Measurements from ENCODE around the gene RAVER2. TPM values are rescaled to one million over a fixed set of nuclear protein-coding genes. Genes with fewer than 3 reads are reported as not detected.

The RAVER2 gene
- total RNA-seq, 1 experiment from 2014 or later: 20.3 TPM

DNA sequence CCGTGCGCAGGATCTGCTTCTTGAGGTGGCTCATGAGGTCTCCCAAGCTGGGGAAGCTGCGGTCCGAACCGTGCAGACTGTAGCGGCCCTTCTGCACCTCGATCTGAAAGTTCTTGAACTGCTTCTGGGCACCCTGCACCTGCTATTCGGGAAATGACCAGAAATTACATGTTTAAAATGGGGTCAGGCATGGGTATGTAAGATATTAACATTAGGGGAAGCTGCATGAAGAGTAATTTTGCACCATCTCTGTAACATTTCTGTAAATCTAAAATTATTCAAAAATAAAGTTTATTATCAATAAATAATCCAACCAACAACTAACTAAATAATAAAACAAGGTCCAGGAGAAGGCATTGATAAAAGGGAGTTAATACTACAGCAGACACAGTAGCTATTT is 110.7 kb downstream of the RAVER2 start:
- Mint-ChIP-seq H3K27me3 (ENCODE audit: low read depth) (no peaks in the 10 kb centered on the region), H3K4me3 (no peak overlapping the region), H3K27ac (no peak overlapping the region), H3K9me3 (no peaks in the 10 kb centered on the region), H3K36me3 (peaks cover 17% of the 10 kb centered on the region), H3K4me1 (no peaks in the 10 kb centered on the region)
- DNase-seq (ENCODE audit: low spot score) (no peak), ATAC-seq (no peak)
- TF ChIP-seq, protein P1, sequence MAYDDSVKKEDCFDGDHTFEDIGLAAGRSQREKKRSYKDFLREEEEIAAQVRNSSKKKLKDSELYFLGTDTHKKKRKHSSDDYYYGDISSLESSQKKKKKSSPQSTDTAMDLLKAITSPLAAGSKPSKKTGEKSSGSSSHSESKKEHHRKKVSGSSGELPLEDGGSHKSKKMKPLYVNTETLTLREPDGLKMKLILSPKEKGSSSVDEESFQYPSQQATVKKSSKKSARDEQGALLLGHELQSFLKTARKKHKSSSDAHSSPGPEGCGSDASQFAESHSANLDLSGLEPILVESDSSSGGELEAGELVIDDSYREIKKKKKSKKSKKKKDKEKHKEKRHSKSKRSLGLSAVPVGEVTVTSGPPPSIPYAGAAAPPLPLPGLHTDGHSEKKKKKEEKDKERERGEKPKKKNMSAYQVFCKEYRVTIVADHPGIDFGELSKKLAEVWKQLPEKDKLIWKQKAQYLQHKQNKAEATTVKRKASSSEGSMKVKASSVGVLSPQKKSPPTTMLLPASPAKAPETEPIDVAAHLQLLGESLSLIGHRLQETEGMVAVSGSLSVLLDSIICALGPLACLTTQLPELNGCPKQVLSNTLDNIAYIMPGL (CRISPR knock-in tag; IDR thresholded peaks at IDR 0.05): no peak
- TF ChIP-seq ETV6 (CRISPR knock-in tag; IDR thresholded peaks at IDR 0.05) (no peak), HMGA2 (CRISPR knock-in tag; IDR thresholded peaks at IDR 0.05) (no peak), JUN (CRISPR knock-in tag; IDR thresholded peaks at IDR 0.05) (no peak), NR1H2 (CRISPR knock-in tag; IDR thresholded peaks at IDR 0.05) (no peak), OVOL2 (CRISPR knock-in tag; IDR thresholded peaks at IDR 0.05; ENCODE audit: borderline replicate concordance) (no peak), RELA (CRISPR knock-in tag; IDR thresholded peaks at IDR 0.05; ENCODE audit: borderline replicate concordance) (no peak), ZNF317 (CRISPR knock-in tag; IDR thresholded peaks at IDR 0.05; ENCODE audit: borderline replicate concordance, low read depth) (no peak), NR2C2 (CRISPR knock-in tag; IDR thresholded peaks at IDR 0.05) (no peak), GTF2I (CRISPR knock-in tag; conservative IDR thresholded peaks at IDR 0.05) (no peak), ZNF423 (CRISPR knock-in tag; IDR thresholded peaks at IDR 0.05) (no peak), GRHL2 (CRISPR knock-in tag; IDR thresholded peaks at IDR 0.05; ENCODE audit: insufficient replicate concordance, severe bottlenecking) (no peak)
- TF ChIP-seq, protein P2, sequence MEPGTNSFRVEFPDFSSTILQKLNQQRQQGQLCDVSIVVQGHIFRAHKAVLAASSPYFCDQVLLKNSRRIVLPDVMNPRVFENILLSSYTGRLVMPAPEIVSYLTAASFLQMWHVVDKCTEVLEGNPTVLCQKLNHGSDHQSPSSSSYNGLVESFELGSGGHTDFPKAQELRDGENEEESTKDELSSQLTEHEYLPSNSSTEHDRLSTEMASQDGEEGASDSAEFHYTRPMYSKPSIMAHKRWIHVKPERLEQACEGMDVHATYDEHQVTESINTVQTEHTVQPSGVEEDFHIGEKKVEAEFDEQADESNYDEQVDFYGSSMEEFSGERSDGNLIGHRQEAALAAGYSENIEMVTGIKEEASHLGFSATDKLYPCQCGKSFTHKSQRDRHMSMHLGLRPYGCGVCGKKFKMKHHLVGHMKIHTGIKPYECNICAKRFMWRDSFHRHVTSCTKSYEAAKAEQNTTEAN (CRISPR knock-in tag; IDR thresholded peaks at IDR 0.05): no peak
- TF ChIP-seq, protein P3, sequence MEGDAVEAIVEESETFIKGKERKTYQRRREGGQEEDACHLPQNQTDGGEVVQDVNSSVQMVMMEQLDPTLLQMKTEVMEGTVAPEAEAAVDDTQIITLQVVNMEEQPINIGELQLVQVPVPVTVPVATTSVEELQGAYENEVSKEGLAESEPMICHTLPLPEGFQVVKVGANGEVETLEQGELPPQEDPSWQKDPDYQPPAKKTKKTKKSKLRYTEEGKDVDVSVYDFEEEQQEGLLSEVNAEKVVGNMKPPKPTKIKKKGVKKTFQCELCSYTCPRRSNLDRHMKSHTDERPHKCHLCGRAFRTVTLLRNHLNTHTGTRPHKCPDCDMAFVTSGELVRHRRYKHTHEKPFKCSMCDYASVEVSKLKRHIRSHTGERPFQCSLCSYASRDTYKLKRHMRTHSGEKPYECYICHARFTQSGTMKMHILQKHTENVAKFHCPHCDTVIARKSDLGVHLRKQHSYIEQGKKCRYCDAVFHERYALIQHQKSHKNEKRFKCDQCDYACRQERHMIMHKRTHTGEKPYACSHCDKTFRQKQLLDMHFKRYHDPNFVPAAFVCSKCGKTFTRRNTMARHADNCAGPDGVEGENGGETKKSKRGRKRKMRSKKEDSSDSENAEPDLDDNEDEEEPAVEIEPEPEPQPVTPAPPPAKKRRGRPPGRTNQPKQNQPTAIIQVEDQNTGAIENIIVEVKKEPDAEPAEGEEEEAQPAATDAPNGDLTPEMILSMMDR (IDR thresholded peaks at IDR 0.05): no peak
- TF ChIP-seq, protein P4, sequence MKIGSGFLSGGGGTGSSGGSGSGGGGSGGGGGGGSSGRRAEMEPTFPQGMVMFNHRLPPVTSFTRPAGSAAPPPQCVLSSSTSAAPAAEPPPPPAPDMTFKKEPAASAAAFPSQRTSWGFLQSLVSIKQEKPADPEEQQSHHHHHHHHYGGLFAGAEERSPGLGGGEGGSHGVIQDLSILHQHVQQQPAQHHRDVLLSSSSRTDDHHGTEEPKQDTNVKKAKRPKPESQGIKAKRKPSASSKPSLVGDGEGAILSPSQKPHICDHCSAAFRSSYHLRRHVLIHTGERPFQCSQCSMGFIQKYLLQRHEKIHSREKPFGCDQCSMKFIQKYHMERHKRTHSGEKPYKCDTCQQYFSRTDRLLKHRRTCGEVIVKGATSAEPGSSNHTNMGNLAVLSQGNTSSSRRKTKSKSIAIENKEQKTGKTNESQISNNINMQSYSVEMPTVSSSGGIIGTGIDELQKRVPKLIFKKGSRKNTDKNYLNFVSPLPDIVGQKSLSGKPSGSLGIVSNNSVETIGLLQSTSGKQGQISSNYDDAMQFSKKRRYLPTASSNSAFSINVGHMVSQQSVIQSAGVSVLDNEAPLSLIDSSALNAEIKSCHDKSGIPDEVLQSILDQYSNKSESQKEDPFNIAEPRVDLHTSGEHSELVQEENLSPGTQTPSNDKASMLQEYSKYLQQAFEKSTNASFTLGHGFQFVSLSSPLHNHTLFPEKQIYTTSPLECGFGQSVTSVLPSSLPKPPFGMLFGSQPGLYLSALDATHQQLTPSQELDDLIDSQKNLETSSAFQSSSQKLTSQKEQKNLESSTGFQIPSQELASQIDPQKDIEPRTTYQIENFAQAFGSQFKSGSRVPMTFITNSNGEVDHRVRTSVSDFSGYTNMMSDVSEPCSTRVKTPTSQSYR (CRISPR knock-in tag; IDR thresholded peaks at IDR 0.05): no peak
- ChIA-PET POLR2A (no interaction called here), CTCF (no interaction called here)

DNA sequence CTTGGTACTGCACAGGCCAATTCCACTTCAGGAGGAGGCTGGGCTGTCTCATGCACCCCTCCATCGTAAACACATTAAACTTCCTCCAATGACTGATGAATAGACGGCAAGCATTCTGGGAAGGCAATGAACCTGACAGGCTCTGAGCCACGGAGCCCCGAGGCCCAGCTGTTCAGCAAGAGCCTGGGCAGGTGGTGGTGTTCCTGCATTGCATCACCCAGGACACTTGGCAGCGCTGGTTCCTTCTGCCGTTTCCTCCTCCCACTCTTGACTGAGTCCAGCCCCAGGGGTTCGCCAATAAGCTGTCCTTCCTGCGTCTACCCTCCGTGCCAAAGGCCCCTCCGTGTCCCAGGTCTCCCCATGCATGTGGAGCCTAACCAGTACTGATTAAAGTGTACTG is 111.7 kb downstream of the RAVER2 start:
- no peak overlapping the region for H3K27ac Mint-ChIP-seq
- DNase-seq (ENCODE audit: low spot score) (no peak), ATAC-seq (no peak)
- H3K36me3 Mint-ChIP-seq: peaks cover 17% of the 10 kb centered on the region
- H3K27me3 Mint-ChIP-seq (ENCODE audit: low read depth): no peaks in the 10 kb centered on the region
- H3K4me1 Mint-ChIP-seq: peaks cover 7% of the 10 kb centered on the region
- H3K4me3 Mint-ChIP-seq: no peak overlapping the region
- CTCF ChIA-PET: no interaction called here
- no peaks in the 10 kb centered on the region for H3K9me3 Mint-ChIP-seq
- POLR2A ChIA-PET: no interaction called here
- no peak for TF ChIP-seq ZNF121 (CRISPR knock-in tag; IDR thresholded peaks at IDR 0.05)
- TF ChIP-seq, protein P5, sequence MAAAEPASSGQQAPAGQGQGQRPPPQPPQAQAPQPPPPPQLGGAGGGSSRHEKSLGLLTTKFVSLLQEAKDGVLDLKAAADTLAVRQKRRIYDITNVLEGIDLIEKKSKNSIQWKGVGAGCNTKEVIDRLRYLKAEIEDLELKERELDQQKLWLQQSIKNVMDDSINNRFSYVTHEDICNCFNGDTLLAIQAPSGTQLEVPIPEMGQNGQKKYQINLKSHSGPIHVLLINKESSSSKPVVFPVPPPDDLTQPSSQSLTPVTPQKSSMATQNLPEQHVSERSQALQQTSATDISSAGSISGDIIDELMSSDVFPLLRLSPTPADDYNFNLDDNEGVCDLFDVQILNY (CRISPR knock-in tag; IDR thresholded peaks at IDR 0.05): no peak
- no peak for TF ChIP-seq RORB (CRISPR knock-in tag; IDR thresholded peaks at IDR 0.05)
- TF ChIP-seq, protein P6, sequence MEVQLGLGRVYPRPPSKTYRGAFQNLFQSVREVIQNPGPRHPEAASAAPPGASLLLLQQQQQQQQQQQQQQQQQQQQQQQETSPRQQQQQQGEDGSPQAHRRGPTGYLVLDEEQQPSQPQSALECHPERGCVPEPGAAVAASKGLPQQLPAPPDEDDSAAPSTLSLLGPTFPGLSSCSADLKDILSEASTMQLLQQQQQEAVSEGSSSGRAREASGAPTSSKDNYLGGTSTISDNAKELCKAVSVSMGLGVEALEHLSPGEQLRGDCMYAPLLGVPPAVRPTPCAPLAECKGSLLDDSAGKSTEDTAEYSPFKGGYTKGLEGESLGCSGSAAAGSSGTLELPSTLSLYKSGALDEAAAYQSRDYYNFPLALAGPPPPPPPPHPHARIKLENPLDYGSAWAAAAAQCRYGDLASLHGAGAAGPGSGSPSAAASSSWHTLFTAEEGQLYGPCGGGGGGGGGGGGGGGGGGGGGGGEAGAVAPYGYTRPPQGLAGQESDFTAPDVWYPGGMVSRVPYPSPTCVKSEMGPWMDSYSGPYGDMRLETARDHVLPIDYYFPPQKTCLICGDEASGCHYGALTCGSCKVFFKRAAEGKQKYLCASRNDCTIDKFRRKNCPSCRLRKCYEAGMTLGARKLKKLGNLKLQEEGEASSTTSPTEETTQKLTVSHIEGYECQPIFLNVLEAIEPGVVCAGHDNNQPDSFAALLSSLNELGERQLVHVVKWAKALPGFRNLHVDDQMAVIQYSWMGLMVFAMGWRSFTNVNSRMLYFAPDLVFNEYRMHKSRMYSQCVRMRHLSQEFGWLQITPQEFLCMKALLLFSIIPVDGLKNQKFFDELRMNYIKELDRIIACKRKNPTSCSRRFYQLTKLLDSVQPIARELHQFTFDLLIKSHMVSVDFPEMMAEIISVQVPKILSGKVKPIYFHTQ (CRISPR knock-in tag; IDR thresholded peaks at IDR 0.05): no peak
- TF ChIP-seq, protein P7, sequence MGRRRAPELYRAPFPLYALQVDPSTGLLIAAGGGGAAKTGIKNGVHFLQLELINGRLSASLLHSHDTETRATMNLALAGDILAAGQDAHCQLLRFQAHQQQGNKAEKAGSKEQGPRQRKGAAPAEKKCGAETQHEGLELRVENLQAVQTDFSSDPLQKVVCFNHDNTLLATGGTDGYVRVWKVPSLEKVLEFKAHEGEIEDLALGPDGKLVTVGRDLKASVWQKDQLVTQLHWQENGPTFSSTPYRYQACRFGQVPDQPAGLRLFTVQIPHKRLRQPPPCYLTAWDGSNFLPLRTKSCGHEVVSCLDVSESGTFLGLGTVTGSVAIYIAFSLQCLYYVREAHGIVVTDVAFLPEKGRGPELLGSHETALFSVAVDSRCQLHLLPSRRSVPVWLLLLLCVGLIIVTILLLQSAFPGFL (CRISPR knock-in tag; IDR thresholded peaks at IDR 0.05; ENCODE audit: borderline replicate concordance): no peak
- TF ChIP-seq, protein P8, sequence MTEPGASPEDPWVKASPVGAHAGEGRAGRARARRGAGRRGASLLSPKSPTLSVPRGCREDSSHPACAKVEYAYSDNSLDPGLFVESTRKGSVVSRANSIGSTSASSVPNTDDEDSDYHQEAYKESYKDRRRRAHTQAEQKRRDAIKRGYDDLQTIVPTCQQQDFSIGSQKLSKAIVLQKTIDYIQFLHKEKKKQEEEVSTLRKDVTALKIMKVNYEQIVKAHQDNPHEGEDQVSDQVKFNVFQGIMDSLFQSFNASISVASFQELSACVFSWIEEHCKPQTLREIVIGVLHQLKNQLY (CRISPR knock-in tag; IDR thresholded peaks at IDR 0.05): no peak
